ENCODE data around the gene SLC9A1. TPM values are rescaled to one million over a fixed set of nuclear protein-coding genes. Genes with fewer than 3 reads are reported as not detected.

SLC9A1 gene
- total and polyA plus RNA-seq, 8 donors = 16.3 to 132 (median 27.9) TPM

GRCh38 chr1:27076803-27077202 lies 78.1 kb downstream of the SLC9A1 start:
- no peak overlapping the region for H3K4me3 ChIP-seq
- H3K4me1 ChIP-seq = no peaks in the 10 kb centered on the region
- no peaks in the 10 kb centered on the region for H3K36me3 ChIP-seq
- no peak overlapping the region for H3K27ac ChIP-seq
- H3K27me3 ChIP-seq = peaks cover 0 to 5% (median 0%) of the 10 kb centered on the region in 3 donors
- no peak for TF ChIP-seq POLR2AphosphoS5 (IDR thresholded peaks at IDR 0.05)
- TF ChIP-seq EP300 (IDR thresholded peaks at IDR 0.05) = no peak
- no peak for TF ChIP-seq CTCF (IDR thresholded peaks at IDR 0.05)
- TF ChIP-seq POLR2A (IDR thresholded peaks at IDR 0.05) = no peak
- no peak for DNase-seq
- WGBS, 5 donors = 90 to 97% (median 93%) methylated on average over 2 of the region's 2 CpGs
- no peaks in the 10 kb centered on the region for H3K9me3 ChIP-seq
- intact Hi-C loops (cut with DNase I; ENCODE audit: low total_unique reads) = no loop called here

GRCh38 chr1:27074175-27074780 lies 80.6 kb downstream of the SLC9A1 start:
- Histone ChIP-seq H3K9me3 (no peaks in the 10 kb centered on the region), H3K4me3 (no peak overlapping the region), H3K27me3 (peaks cover 0 to 9% (median 0%) of the 10 kb centered on the region in 3 donors), H3K4me1 (peaks cover 0 to 8% (median 0%) of the 10 kb centered on the region in 4 donors), H3K36me3 (no peaks in the 10 kb centered on the region), H3K27ac (no peak overlapping the region)
- DNase-seq = no peak
- WGBS, 5 donors = 64 to 79% (median 68%) methylated on average over 3 of the region's 3 CpGs
- no peak for TF ChIP-seq EP300 (IDR thresholded peaks at IDR 0.05)
- TF ChIP-seq POLR2A (IDR thresholded peaks at IDR 0.05) = no peak
- no peak for TF ChIP-seq CTCF (IDR thresholded peaks at IDR 0.05)
- no peak for TF ChIP-seq POLR2AphosphoS5 (IDR thresholded peaks at IDR 0.05)
- intact Hi-C loops (cut with DNase I; ENCODE audit: low total_unique reads) = no loop called here

DNA sequence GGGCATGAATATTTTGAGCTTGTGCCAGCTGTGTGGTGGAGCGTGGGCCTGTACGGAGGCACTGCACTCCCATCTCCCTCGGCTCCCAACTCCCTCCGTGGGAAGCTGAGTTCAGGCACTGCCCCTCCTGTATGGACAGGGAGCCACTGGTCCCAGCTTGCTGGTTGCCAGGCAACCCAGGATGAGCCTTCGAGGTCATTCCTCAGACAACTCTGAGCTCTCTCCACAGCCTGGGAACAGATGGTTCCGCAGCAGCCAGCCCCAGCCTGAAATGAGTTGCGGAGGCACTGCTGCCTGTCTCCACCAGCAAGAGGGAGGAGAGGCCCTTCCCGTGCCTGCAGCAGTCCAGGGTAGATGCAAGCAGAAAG lies 83.9 kb downstream of the SLC9A1 start:
- H3K4me1 ChIP-seq = peaks cover 0 to 8% (median 0%) of the 10 kb centered on the region in 4 donors
- H3K27ac ChIP-seq = no peak overlapping the region
- peak in 1 of 2 donors; percentile 86 for DNase-seq
- peaks cover 0 to 9% (median 0%) of the 10 kb centered on the region in 3 donors for H3K27me3 ChIP-seq
- TF ChIP-seq POLR2AphosphoS5 (IDR thresholded peaks at IDR 0.05) (no peak), POLR2A (IDR thresholded peaks at IDR 0.05) (no peak), EP300 (IDR thresholded peaks at IDR 0.05) (no peak), CTCF (IDR thresholded peaks at IDR 0.05) (no peak)
- no peaks in the 10 kb centered on the region for H3K9me3 ChIP-seq
- WGBS, 5 donors = 36 to 50% (median 41%) methylated on average over 5 to 8 of the region's 8 CpGs; no CpG with 5 or more reads in 1 of the 5 donors
- H3K4me3 ChIP-seq = no peak overlapping the region
- no peaks in the 10 kb centered on the region for H3K36me3 ChIP-seq
- intact Hi-C loops (cut with DNase I; ENCODE audit: low total_unique reads) = no loop called here

DNA sequence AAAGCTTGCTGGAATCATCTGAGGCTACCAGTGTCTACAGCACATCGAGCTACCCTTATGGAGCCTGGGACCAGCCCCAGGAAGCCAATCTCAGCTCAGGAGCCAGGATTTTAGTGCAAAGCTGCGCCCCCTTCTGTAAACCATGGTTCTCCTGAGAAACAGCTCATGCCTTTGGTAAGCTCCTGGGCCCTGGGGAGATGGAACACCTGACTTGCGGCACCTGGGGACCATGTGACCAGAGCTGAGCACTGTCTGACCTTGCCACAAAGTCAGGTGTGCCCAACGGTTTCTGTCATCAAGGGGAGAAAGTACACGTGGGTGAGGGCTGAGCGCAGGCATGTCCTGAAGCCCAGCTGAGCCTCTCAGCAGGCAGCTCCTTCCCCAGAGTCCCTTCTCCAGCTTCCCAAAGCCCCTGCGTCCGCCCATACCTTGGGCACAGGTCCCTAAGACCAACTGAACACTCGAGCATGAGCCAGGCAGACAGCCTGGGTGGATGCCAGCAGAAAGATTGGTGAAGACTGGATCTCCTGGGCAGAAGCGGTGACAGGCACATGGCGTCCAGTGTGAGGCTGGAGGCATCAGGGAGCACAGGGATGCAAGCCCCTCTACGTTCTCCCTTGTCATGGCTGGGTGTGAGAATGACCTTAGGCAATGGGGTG lies 84.4 kb downstream of the SLC9A1 start:
- Histone ChIP-seq H3K27ac (peak overlapping the region in 1 of 5 donors; percentile 5), H3K4me1 (peaks cover 0 to 8% (median 0%) of the 10 kb centered on the region in 4 donors), H3K36me3 (no peaks in the 10 kb centered on the region), H3K4me3 (no peak overlapping the region), H3K27me3 (peaks cover 0 to 9% (median 0%) of the 10 kb centered on the region in 3 donors), H3K9me3 (no peaks in the 10 kb centered on the region)
- 48 to 69% (median 60%) methylated on average over 10 to 12 of the region's 12 CpGs for WGBS, 5 donors
- intact Hi-C loops (cut with DNase I; ENCODE audit: low total_unique reads) = no loop called here
- no peak for TF ChIP-seq EP300 (IDR thresholded peaks at IDR 0.05)
- TF ChIP-seq POLR2AphosphoS5 (IDR thresholded peaks at IDR 0.05) = peak in 1 of 3 donors; percentile 28
- DNase-seq = peak; percentile 61 to 76

GRCh38 chr1:27068922-27069321 lies 86.0 kb downstream of the SLC9A1 start:
- no peak overlapping the region for H3K27ac ChIP-seq
- no peaks in the 10 kb centered on the region for H3K36me3 ChIP-seq
- 88 to 95% (median 93%) methylated on average over 4 of the region's 4 CpGs for WGBS, 5 donors
- no peak overlapping the region for H3K4me3 ChIP-seq
- intact Hi-C loops (cut with DNase I; ENCODE audit: low total_unique reads) = no loop called here
- peaks cover 0 to 8% (median 0%) of the 10 kb centered on the region in 4 donors for H3K4me1 ChIP-seq
- TF ChIP-seq CTCF (IDR thresholded peaks at IDR 0.05) = no peak
- TF ChIP-seq POLR2A (IDR thresholded peaks at IDR 0.05) = no peak
- no peak for TF ChIP-seq EP300 (IDR thresholded peaks at IDR 0.05)
- no peak for TF ChIP-seq POLR2AphosphoS5 (IDR thresholded peaks at IDR 0.05)
- DNase-seq = no peak
- H3K27me3 ChIP-seq = peaks cover 0 to 9% (median 0%) of the 10 kb centered on the region in 3 donors
- no peaks in the 10 kb centered on the region for H3K9me3 ChIP-seq
